NCI-H1930 (cell line): ENCODE measurements around the gene DMD.

ENCODE experiments used
- DNase-seq, 2 experiments: peaks; one replicate each; lab custom pipeline; 2025; lab: John Stamatoyannopoulos, UW

Gene DMD

GRCh38 chrX:31170792-31171191 lies 2040.6 kb downstream of the DMD start:
- no peak for DNase-seq

GRCh38 chrX:31168551-31168950 lies 2042.8 kb downstream of the DMD start:
- DNase-seq, result no peak

GRCh38 chrX:31166832-31167231 lies 2044.5 kb downstream of the DMD start:
- no peak for DNase-seq

- DNase-seq, result no peak
Measured at GRCh38 chrX:31166416-31166815, 2044.9 kb downstream of the DMD start.

- DNase-seq, result no peak
Measured at GRCh38 chrX:31165241-31166035, 2045.9 kb downstream of the DMD start.

GRCh38 chrX:31154946-31155345 lies 2056.4 kb downstream of the DMD start:
- peak; percentile 53 to 58 for DNase-seq

- no peak for DNase-seq
Measured at GRCh38 chrX:31153475-31154047, 2057.8 kb downstream of the DMD start.

GRCh38 chrX:31147175-31147574 lies 2064.2 kb downstream of the DMD start:
- no peak for DNase-seq

- DNase-seq, result no peak
Measured at GRCh38 chrX:31139961-31140360, 2071.4 kb downstream of the DMD start.

GRCh38 chrX:31138124-31138523 lies 2073.2 kb downstream of the DMD start:
- DNase-seq, result no peak

- DNase-seq, result no peak
Measured at GRCh38 chrX:31136144-31136611, 2075.2 kb downstream of the DMD start.

GRCh38 chrX:31132821-31133241 lies 2078.5 kb downstream of the DMD start:
- DNase-seq, result peak; percentile 64 to 80

- no peak for DNase-seq
Measured at GRCh38 chrX:31130457-31131220, 2080.7 kb downstream of the DMD start.

GRCh38 chrX:31128855-31129254 lies 2082.5 kb downstream of the DMD start:
- DNase-seq, result no peak

- DNase-seq, result no peak
Measured at GRCh38 chrX:31127716-31128115, 2083.6 kb downstream of the DMD start.

- no peak for DNase-seq
Measured at GRCh38 chrX:31126205-31126604, 2085.1 kb downstream of the DMD start.

- peak in 1 of 2 experiments; percentile 6 for DNase-seq
Measured at GRCh38 chrX:31124536-31124935, 2086.8 kb downstream of the DMD start.

GRCh38 chrX:31123335-31123734 lies 2088.0 kb downstream of the DMD start:
- DNase-seq, result no peak

- no peak for DNase-seq
Measured at GRCh38 chrX:31117266-31117665, 2094.1 kb downstream of the DMD start.

GRCh38 chrX:31115398-31115797 lies 2096.0 kb downstream of the DMD start:
- no peak for DNase-seq

GRCh38 chrX:31114858-31115257 lies 2096.5 kb downstream of the DMD start:
- DNase-seq, result no peak

- DNase-seq, result no peak
Measured at GRCh38 chrX:31112226-31112999, 2098.9 kb downstream of the DMD start.
